ENCODE data around the gene B4GALT6. TPM values are rescaled to one million over a fixed set of nuclear protein-coding genes. Genes with fewer than 3 reads are reported as not detected.
"Not testable (repeated sequence)": the region's sequence is repeated elsewhere in the genome, so short reads cannot be mapped to it uniquely, and the experiment has no call there.

The B4GALT6 gene
- 22.4 and 28.5 TPM in 2 replicates for total RNA-seq (2022)
- percentile 77 among the genes with signal in this experiment for Bru-seq, nascent RNA
- percentile 83 among the genes with signal in this experiment for BruChase-seq, experiment 1, labeled RNA remaining after a 2-hour chase
- BruChase-seq, experiment 2, labeled RNA remaining after a 6-hour chase = percentile 81 among the genes with signal in this experiment
- long read RNA-seq, partial matches to known transcripts = 2 of 10 reads
- long read RNA-seq, other reads (novel, unspliced or antisense) = 6 of 10 reads

GRCh38 chr18:31684279-31685096, at the start of gene B4GALT6:
Gene B4GALT6, minus strand, starts transcription at chr18:31684581. Its CDS starts 155 bp downstream, at chr18:31684426.
- CTCF ChIA-PET = interaction anchor here (0.6 to 0.7 kb wide), 4 partner anchors 26 to 153 kb away, joined by 3 to 9 read pairs (median 3); no protein-coding TSS in a partner anchor
- intact Hi-C loops (cut with micrococcal nuclease; ENCODE audit: unreplicated experiment) = loop anchor here (1.0 to 5.0 kb wide), 6 partner anchors 36 to 134 kb away; no protein-coding TSS in a partner anchor
- H3K36me3 ChIP-seq (ENCODE audit: control insufficient read depth, insufficient read depth, low read length) = no peaks in the 10 kb centered on the region
- no peak for TF ChIP-seq CTCF (IDR thresholded peaks at IDR 0.05; ENCODE audit: insufficient read depth in 1 of 2, low read depth in 1 of 2, low read length in 1 of 2, severe bottlenecking in 1 of 2, unreplicated experiment in 1 of 2)
- H3K36me3 Mint-ChIP-seq (ENCODE audit: insufficient read depth, unreplicated experiment) = peaks cover 6% of the 10 kb centered on the region
- no peaks in the 10 kb centered on the region for H3K27me3 Mint-ChIP-seq (ENCODE audit: insufficient read depth, unreplicated experiment)
- H3K9me3 Mint-ChIP-seq (ENCODE audit: unreplicated experiment) = no peaks in the 10 kb centered on the region
- H3K4me3 Mint-ChIP-seq (ENCODE audit: unreplicated experiment) = peak within 1 kb of the TSS; percentile 94
- no TSS peak for BruUV-seq (replicated peaks)
- peak within 1 kb of the TSS; percentile 67 for H3K4me3 ChIP-seq (ENCODE audit: low read depth, low read length)
- H3K27ac Mint-ChIP-seq (ENCODE audit: unreplicated experiment) = peak within 1 kb of the TSS; percentile 92
- H3K9me3 ChIP-seq = no peaks in the 10 kb centered on the region
- H3K27me3 ChIP-seq (replicated peaks; ENCODE audit: control insufficient read depth, insufficient read depth, low read length) = no peaks in the 10 kb centered on the region
- DNase-seq = peak; percentile 53 to 57
- POLR2A ChIA-PET = no interaction called here
- H3K4me1 ChIP-seq = peaks cover 34% of the 10 kb centered on the region
- peaks cover 22% of the 10 kb centered on the region for H3K4me1 Mint-ChIP-seq (ENCODE audit: low read depth, unreplicated experiment)

- TF ChIP-seq CTCF (IDR thresholded peaks at IDR 0.05; ENCODE audit: insufficient read depth in 1 of 2, low read depth in 1 of 2, low read length in 1 of 2, severe bottlenecking in 1 of 2, unreplicated experiment in 1 of 2) = no peak
- Histone ChIP-seq H3K27me3 (replicated peaks; ENCODE audit: control insufficient read depth, insufficient read depth, low read length) (no peaks in the 10 kb centered on the region), H3K4me1 (no peaks in the 10 kb centered on the region), H3K9me3 (no peaks in the 10 kb centered on the region), H3K4me3 (ENCODE audit: low read depth, low read length) (no peak overlapping the region), H3K36me3 (ENCODE audit: control insufficient read depth, insufficient read depth, low read length) (no peaks in the 10 kb centered on the region)
- BruUV-seq (replicated peaks) = no TSS peak
- intact Hi-C loops (cut with micrococcal nuclease; ENCODE audit: unreplicated experiment) = no loop called here
- no peaks in the 10 kb centered on the region for H3K36me3 Mint-ChIP-seq (ENCODE audit: insufficient read depth, unreplicated experiment)
- no peak overlapping the region for H3K4me3 Mint-ChIP-seq (ENCODE audit: unreplicated experiment)
- DNase-seq = no peak
- peaks cover 10% of the 10 kb centered on the region for H3K9me3 Mint-ChIP-seq (ENCODE audit: unreplicated experiment)
- no peak overlapping the region for H3K27ac Mint-ChIP-seq (ENCODE audit: unreplicated experiment)
- no peaks in the 10 kb centered on the region for H3K4me1 Mint-ChIP-seq (ENCODE audit: low read depth, unreplicated experiment)
- POLR2A ChIA-PET = no interaction called here
- H3K27me3 Mint-ChIP-seq (ENCODE audit: insufficient read depth, unreplicated experiment) = no peaks in the 10 kb centered on the region
- CTCF ChIA-PET = no interaction called here
Measured at GRCh38 chr18:31731628-31732027, 47.2 kb upstream of the B4GALT6 start.

- H3K27me3 ChIP-seq (replicated peaks; ENCODE audit: control insufficient read depth, insufficient read depth, low read length); intact Hi-C loops (cut with micrococcal nuclease; ENCODE audit: unreplicated experiment); H3K9me3 ChIP-seq; H3K9me3 Mint-ChIP-seq (ENCODE audit: unreplicated experiment); H3K4me3 ChIP-seq (ENCODE audit: low read depth, low read length); H3K27ac Mint-ChIP-seq (ENCODE audit: unreplicated experiment); DNase-seq; H3K4me1 ChIP-seq; H3K36me3 ChIP-seq (ENCODE audit: control insufficient read depth, insufficient read depth, low read length); CTCF ChIA-PET; H3K27me3 Mint-ChIP-seq (ENCODE audit: insufficient read depth, unreplicated experiment); H3K4me1 Mint-ChIP-seq (ENCODE audit: low read depth, unreplicated experiment); BruUV-seq (replicated peaks); H3K4me3 Mint-ChIP-seq (ENCODE audit: unreplicated experiment); H3K36me3 Mint-ChIP-seq (ENCODE audit: insufficient read depth, unreplicated experiment); POLR2A ChIA-PET: not testable (repeated sequence)
Measured at GRCh38 chr18:31729196-31729595, 44.8 kb upstream of the B4GALT6 start.

All from Caco-2 (cell line).